GM19193 (cell line): ENCODE data around the gene SULT1A2.

Experiments used
- POLR2A ChIP-seq: IDR thresholded peaks from 4 replicates; pipeline ENCODE4 v1.6.1; 2011; ENCODE audit not compliant: insufficient read depth, insufficient read length; ENCODE audit errors: extremely low read depth

Gene SULT1A2

DNA sequence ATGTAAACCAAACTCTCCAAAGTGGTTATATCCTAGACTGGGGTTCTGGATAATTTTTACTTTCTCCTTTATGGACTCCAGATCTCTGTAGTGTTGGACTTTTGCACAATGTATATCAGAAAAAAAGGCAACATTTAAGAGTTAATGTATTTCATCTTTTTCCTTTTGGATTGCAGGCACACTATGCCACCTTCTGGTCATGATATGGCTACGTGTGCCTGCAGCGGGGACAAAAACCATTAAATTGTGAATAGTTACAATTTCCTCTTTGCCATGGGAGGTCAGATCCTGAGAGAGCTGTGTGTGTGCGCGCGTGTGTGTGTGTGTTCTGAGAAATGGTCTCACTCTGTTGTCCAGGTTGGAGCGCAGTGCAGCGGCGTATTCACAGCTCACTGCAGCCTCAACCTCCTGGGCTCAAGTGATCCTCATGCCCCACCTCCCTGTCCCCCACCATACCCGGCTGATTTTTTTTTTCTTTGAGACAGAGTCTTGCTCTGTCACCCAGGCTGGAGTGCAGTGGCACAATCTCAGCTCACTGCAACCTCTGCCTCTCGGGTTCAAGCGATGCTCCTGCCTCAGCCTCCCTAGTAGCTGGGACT is 47.5 kb downstream of the SULT1A2 start:
- TF ChIP-seq POLR2A: no peak

DNA sequence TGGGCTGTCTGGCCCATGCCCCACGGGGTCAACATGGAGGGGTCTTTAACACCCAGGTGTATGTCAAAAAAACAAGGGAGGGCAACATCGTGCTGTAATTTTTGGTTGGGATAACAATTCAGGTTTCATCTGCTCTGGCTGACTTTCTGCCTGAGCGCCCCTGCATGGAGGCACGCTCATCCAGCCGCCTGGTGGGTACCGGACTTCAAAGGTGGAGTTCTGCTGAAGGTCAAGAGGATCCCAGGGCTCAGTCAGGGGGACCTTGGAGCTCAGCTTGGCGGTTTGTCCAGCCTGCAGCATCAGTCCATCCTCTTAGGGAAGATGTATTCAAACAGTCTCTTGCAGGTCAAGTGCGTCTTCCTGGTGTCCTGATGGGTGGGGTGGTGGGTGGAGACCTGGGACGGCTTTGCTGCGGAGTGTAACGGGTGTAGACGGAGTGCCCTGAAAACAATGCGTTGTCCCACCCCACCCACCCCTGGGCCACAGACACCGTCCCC is 48.5 kb downstream of the SULT1A2 start:
- TF ChIP-seq POLR2A: no peak

DNA sequence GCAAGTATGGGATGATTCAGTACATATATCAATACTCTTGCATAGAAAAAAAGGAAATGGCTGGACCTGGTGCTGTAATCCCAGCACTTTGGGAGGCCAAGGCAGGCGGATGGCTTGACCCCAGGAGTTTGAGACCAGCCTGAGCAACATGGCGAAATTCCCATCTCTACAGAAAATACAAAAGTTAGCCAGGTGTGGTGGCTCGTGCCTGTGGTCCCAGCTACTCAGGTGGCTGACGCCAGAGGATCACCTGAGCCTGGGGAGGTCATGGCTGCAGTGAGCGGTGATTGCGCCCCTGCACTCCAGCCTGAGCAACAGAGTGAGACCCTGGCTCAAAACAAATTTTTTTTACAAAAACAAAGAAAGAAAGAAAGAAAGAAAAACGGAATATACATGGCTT is 50.2 kb downstream of the SULT1A2 start:
- TF ChIP-seq POLR2A: no peak

DNA sequence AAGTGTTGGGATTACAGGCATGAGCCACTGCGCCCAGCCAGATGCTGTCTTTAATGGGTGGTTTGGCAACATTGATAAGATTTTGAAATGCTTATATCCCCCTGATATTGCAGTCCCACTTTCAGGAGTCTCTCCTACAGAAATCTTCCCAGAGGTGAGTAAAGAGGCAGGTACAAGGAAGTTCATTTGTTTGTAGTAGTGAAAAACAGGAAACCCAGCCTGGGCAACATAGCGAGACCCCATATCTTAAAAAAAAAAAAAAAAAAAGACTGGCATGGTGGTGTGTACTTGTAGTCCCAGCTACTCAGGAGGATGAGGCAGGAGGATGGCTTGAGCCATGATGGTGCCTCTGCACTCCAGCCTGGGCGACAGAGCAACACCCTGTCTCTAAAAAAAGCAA is 51.9 kb downstream of the SULT1A2 start:
- no peak for TF ChIP-seq POLR2A

DNA sequence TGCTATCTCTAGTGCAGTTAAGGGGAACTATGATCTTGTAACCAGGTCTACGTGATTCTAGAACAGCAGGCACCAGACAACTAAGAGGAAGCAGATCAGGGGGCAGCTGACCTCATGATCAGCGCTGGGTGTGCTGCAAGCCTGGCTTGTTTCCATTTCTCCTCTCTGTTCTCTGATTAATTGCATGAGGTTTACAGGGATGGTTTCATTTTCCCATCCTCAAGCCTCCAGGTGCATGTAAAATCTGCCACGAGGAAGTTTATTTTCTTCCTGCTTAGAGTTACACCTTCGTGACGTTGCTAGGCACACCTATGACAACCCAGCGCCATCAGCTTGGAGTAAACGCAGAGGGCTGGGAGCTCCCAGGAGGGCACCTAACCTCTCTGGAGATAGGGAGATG is 53.8 kb downstream of the SULT1A2 start:
- TF ChIP-seq POLR2A: no peak

DNA sequence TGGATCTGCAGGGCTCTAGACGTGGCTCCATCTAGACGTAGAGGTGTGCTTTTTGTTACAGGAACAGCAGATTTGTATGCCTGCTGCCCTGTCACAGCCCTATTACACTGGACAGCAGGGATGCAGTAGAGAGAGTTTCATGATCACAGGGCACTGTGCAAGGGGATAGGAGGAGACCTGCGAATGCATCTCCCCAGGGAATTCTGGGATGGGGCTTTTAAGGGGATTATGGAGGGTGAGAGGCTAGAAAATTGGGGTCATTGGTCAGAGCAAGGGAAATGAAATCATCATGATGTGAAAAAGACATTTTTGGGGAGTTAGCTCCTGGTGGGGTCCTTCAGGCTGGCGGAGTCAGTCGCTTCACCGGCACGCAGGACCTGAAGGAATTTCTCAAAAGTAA is 54.2 kb downstream of the SULT1A2 start:
- TF ChIP-seq POLR2A: no peak
